Neural progenitor cell (in vitro differentiated cells): ENCODE results near the gene EMC7. TPM values are rescaled to one million over a fixed set of nuclear protein-coding genes. Genes with fewer than 3 reads are reported as not detected.
A peak's percentile ranks its signal among the peaks of the same experiment; 100 is the strongest.

Source experiments
- DNase-seq: peaks from one replicate; pipeline ENCODE4 v3.0.0-alpha.2; 2016; ENCODE audit warnings: low spot score
- H2AFZ ChIP-seq: fragments of 200-600 bp; sonication (generic); replicated peaks from 2 replicates; pipeline ENCODE4 v1.6.1; 2016; ENCODE audit warnings: antibody characterized with exemption
- H3F3A ChIP-seq: fragments of 200-600 bp; sonication (generic); 2 replicates; pipeline ENCODE4 v1.6.1; 2016; ENCODE audit warnings: antibody characterized with exemption, low read depth
- H3K27ac ChIP-seq: fragments of 200-600 bp; sonication (generic); 2 replicates; pipeline ENCODE4 v1.5.1; 2016; ENCODE audit warnings: mild to moderate bottlenecking
- H3K27me3 ChIP-seq: fragments of 200-600 bp; sonication (generic); 2 replicates; pipeline ENCODE4 v1.6.1; 2016; ENCODE audit warnings: mild to moderate bottlenecking, moderate library complexity
- H3K36me3 ChIP-seq: fragments of 200-600 bp; sonication (generic); 2 replicates; pipeline ENCODE4 v1.5.1; 2016
- H3K4me1 ChIP-seq: fragments of 200-600 bp; sonication (generic); 2 replicates; pipeline ENCODE4 v1.6.1; 2016; ENCODE audit warnings: mixed run types
- H3K4me2 ChIP-seq: fragments of 200-600 bp; sonication (generic); 2 replicates; pipeline ENCODE4 v1.6.1; 2016
- H3K4me3 ChIP-seq: fragments of 200-600 bp; sonication (generic); 2 replicates; pipeline ENCODE4 v1.5.1; 2016
- H3K79me2 ChIP-seq: fragments of 200-600 bp; sonication (generic); 2 replicates; pipeline ENCODE4 v1.6.1; 2016; ENCODE audit warnings: low read depth
- H3K9ac ChIP-seq: fragments of 200-600 bp; sonication (generic); 2 replicates; pipeline ENCODE4 v1.6.1; 2016
- H3K9me3 ChIP-seq: fragments of 200-600 bp; sonication (generic); 2 replicates; pipeline ENCODE4 v1.5.1; 2016; ENCODE audit warnings: low read depth
- H4K20me1 ChIP-seq: fragments of 200-600 bp; sonication (generic); 2 replicates; pipeline ENCODE4 v1.6.1; 2016; ENCODE audit warnings: low read depth
- H3K27ac Mint-ChIP-seq: 3 replicates; pipeline ENCODE4 v1.8.0; 2021; ENCODE audit warnings: mixed read lengths
- H3K27me3 Mint-ChIP-seq: 2 replicates; pipeline ENCODE4 v1.8.0; 2022; ENCODE audit warnings: low read depth, mild to moderate bottlenecking, inconsistent platforms, moderate library complexity, mixed read lengths; ENCODE audit not compliant: insufficient read depth
- H3K36me3 Mint-ChIP-seq: 3 replicates; pipeline ENCODE4 v1.8.0; 2021; ENCODE audit warnings: mixed read lengths
- H3K4me1 Mint-ChIP-seq: 3 replicates; pipeline ENCODE4 v1.8.0; 2021; ENCODE audit warnings: mixed read lengths
- H3K4me3 Mint-ChIP-seq: 3 replicates; pipeline ENCODE4 v1.8.0; 2021; ENCODE audit warnings: mild to moderate bottlenecking, moderate library complexity, mixed read lengths
- H3K9me3 Mint-ChIP-seq: 3 replicates; pipeline ENCODE4 v1.8.0; 2020; ENCODE audit warnings: mixed read lengths
- EZH2 ChIP-seq: fragments of 200-600 bp; sonication (generic); IDR thresholded peaks from 2 replicates; pipeline ENCODE4 v1.6.1; 2017; ENCODE audit warnings: antibody characterized with exemption, mild to moderate bottlenecking, moderate library complexity
- EZH2phosphoT487 ChIP-seq: fragments of 200-600 bp; sonication (generic); IDR thresholded peaks from 2 replicates; pipeline ENCODE4 v1.6.1; 2017; ENCODE audit warnings: antibody characterized with exemption
- total RNA-seq: library from RNA; depleted of rRNA; stranded (reverse); fragments of >200 nt; gene quantifications from 2 replicates; pipeline ENCODE4 v1.2.3, GENCODE V29; 2015; ENCODE audit warnings: low replicate concordance
- TF ChIP-seq, protein P1 (sequence below): fragments of 200-600 bp; sonication (generic); IDR thresholded peaks from 2 replicates; pipeline ENCODE4 v1.5.1; 2017; ENCODE audit warnings: antibody characterized with exemption, mild to moderate bottlenecking

Gene EMC7
- total RNA-seq, 1 donor from 2014 or later = 25.6 TPM

DNA sequence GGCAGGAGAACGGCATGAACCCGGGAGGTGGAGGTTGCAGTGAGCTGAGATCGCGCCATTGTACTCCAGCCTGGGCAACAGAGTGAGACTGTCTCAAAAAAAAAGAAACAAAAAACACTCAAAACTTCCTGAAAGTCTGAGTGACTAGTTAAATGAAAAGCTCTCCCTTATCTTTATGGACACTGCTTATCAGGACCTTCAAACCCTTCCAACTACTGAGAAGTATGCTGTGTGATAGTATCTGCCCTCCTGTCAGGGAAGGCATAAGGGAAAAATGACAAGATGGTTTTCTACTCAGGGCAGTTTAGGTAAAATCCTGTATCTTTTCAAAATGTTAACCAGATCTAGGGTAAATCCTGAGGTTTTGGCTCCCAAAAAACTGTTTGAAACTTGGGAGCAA lies 21.8 kb downstream of the EMC7 start:
- no peak overlapping the region for H3K27ac ChIP-seq
- no peaks in the 10 kb centered on the region for H3K36me3 ChIP-seq
- TF ChIP-seq, protein P1, sequence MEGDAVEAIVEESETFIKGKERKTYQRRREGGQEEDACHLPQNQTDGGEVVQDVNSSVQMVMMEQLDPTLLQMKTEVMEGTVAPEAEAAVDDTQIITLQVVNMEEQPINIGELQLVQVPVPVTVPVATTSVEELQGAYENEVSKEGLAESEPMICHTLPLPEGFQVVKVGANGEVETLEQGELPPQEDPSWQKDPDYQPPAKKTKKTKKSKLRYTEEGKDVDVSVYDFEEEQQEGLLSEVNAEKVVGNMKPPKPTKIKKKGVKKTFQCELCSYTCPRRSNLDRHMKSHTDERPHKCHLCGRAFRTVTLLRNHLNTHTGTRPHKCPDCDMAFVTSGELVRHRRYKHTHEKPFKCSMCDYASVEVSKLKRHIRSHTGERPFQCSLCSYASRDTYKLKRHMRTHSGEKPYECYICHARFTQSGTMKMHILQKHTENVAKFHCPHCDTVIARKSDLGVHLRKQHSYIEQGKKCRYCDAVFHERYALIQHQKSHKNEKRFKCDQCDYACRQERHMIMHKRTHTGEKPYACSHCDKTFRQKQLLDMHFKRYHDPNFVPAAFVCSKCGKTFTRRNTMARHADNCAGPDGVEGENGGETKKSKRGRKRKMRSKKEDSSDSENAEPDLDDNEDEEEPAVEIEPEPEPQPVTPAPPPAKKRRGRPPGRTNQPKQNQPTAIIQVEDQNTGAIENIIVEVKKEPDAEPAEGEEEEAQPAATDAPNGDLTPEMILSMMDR = no peak
- TF ChIP-seq EZH2 (no peak), EZH2phosphoT487 (no peak)
- H3K9me3 ChIP-seq = no peaks in the 10 kb centered on the region
- H3K4me1 Mint-ChIP-seq = no peaks in the 10 kb centered on the region
- H3K79me2 ChIP-seq = no peaks in the 10 kb centered on the region
- H3K27me3 ChIP-seq = no peaks in the 10 kb centered on the region
- H3K4me3 ChIP-seq = no peak overlapping the region
- H3K27ac Mint-ChIP-seq = no peak overlapping the region
- H3K4me1 ChIP-seq = no peaks in the 10 kb centered on the region
- H2AFZ ChIP-seq = no peak overlapping the region
- no peaks in the 10 kb centered on the region for H4K20me1 ChIP-seq
- no peak overlapping the region for H3K4me2 ChIP-seq
- H3K27me3 Mint-ChIP-seq = no peaks in the 10 kb centered on the region
- H3K4me3 Mint-ChIP-seq = no peak overlapping the region
- no peak for DNase-seq
- no peaks in the 10 kb centered on the region for H3K9me3 Mint-ChIP-seq
- H3F3A ChIP-seq = no peaks in the 10 kb centered on the region
- no peak overlapping the region for H3K9ac ChIP-seq
- peaks cover 4% of the 10 kb centered on the region for H3K36me3 Mint-ChIP-seq

DNA sequence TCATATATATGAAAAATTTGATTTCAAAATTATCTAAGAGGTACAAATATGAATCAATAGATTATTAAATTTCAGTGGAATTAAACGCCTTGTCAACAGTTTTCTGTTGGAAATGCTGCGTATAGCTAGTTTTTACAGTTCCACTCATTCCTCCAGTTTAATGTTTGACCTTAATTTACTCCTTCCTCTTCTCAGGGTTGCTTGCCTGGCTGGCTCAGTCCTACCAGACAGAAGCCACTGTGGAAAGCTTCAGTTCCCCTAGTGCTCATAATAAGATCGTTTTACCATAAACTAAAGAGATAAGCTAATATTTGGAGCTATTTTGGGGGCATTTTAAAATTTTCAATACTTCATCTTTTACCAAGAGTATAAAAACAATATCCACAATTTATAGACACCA lies 22.8 kb downstream of the EMC7 start:
- TF ChIP-seq, protein P1 = no peak
- TF ChIP-seq EZH2phosphoT487 = no peak
- H3K36me3 Mint-ChIP-seq = peaks cover 4% of the 10 kb centered on the region
- H3K9me3 ChIP-seq = no peaks in the 10 kb centered on the region
- no peak overlapping the region for H3K27ac Mint-ChIP-seq
- no peaks in the 10 kb centered on the region for H3K79me2 ChIP-seq
- no peak overlapping the region for H2AFZ ChIP-seq
- no peak overlapping the region for H3K4me2 ChIP-seq
- H3K27me3 Mint-ChIP-seq = no peaks in the 10 kb centered on the region
- H3K9ac ChIP-seq = no peak overlapping the region
- H3K4me1 Mint-ChIP-seq = no peaks in the 10 kb centered on the region
- DNase-seq = no peak
- no peaks in the 10 kb centered on the region for H3F3A ChIP-seq
- H4K20me1 ChIP-seq = no peaks in the 10 kb centered on the region
- no peaks in the 10 kb centered on the region for H3K27me3 ChIP-seq
- no peak overlapping the region for H3K27ac ChIP-seq
- H3K36me3 ChIP-seq = no peaks in the 10 kb centered on the region
- no peak overlapping the region for H3K4me3 ChIP-seq
- H3K9me3 Mint-ChIP-seq = no peaks in the 10 kb centered on the region
- no peaks in the 10 kb centered on the region for H3K4me1 ChIP-seq
- H3K4me3 Mint-ChIP-seq = no peak overlapping the region

DNA sequence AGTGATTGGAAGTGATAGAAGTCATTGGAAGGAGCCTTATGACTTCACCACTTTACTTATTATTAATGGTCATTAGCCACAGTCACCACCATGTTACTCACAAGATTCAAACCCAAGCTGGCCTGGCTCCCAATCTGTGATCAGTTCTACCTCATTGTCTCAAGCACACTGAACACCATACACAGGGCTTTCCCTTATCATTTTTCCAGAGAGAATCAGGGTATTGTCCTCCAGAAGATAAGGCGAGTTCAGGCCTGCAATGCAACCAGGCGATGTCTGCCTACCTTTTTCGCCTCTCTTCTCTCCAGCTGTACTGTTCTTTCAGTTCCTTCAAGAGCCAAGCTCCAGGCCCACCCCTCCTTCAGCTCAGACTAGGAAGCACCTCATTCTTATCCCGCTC lies 24.9 kb downstream of the EMC7 start:
- no peak for DNase-seq
- Histone ChIP-seq H3K4me2 (no peak overlapping the region), H3K79me2 (no peaks in the 10 kb centered on the region), H3K9ac (no peak overlapping the region), H3K27ac (no peak overlapping the region), H3F3A (no peaks in the 10 kb centered on the region), H3K4me1 (no peaks in the 10 kb centered on the region), H3K4me3 (no peak overlapping the region), H3K27me3 (no peaks in the 10 kb centered on the region), H4K20me1 (no peaks in the 10 kb centered on the region), H3K36me3 (no peaks in the 10 kb centered on the region), H3K9me3 (no peaks in the 10 kb centered on the region), H2AFZ (no peak overlapping the region)
- TF ChIP-seq EZH2phosphoT487 = no peak
- TF ChIP-seq, protein P1 = no peak
- no peak for TF ChIP-seq EZH2
- Mint-ChIP-seq H3K4me3 (no peak overlapping the region), H3K9me3 (no peaks in the 10 kb centered on the region), H3K27me3 (no peaks in the 10 kb centered on the region), H3K27ac (no peak overlapping the region), H3K36me3 (no peaks in the 10 kb centered on the region), H3K4me1 (no peaks in the 10 kb centered on the region)

DNA sequence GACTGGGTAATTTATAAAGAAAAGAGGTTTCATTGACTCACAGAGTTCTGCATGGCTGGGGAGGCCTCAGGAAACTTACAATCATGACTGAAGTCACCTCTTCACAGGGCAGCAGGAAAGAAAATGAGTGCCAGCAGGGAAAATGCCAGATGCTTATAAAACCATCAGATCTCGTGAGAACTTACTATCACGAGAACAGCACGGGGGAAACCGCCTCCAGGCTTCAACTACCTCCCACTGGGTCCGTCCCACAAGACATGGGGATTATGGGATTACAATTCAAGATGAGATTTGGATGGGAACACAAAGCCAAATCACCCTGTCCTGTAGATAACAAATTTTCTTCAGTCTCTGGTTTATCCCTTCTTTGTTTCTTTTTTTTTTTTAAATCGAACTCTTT lies 31.7 kb downstream of the EMC7 start:
- Histone ChIP-seq H3K4me1 (no peaks in the 10 kb centered on the region), H3K4me2 (no peak overlapping the region), H3K36me3 (no peaks in the 10 kb centered on the region), H3F3A (no peaks in the 10 kb centered on the region), H4K20me1 (no peaks in the 10 kb centered on the region), H3K4me3 (no peak overlapping the region), H3K27ac (no peak overlapping the region), H3K79me2 (no peaks in the 10 kb centered on the region), H2AFZ (no peak overlapping the region), H3K27me3 (no peaks in the 10 kb centered on the region), H3K9me3 (no peaks in the 10 kb centered on the region), H3K9ac (no peak overlapping the region)
- no peaks in the 10 kb centered on the region for H3K4me1 Mint-ChIP-seq
- DNase-seq = peak; percentile 15
- TF ChIP-seq, protein P1 = no peak
- no peak for TF ChIP-seq EZH2phosphoT487
- TF ChIP-seq EZH2 = no peak
- H3K4me3 Mint-ChIP-seq = no peak overlapping the region
- no peak overlapping the region for H3K27ac Mint-ChIP-seq
- no peaks in the 10 kb centered on the region for H3K9me3 Mint-ChIP-seq
- H3K36me3 Mint-ChIP-seq = no peaks in the 10 kb centered on the region
- H3K27me3 Mint-ChIP-seq = no peaks in the 10 kb centered on the region
